Measurements from ENCODE around the gene ZFP92. TPM values are rescaled to one million over a fixed set of nuclear protein-coding genes. Genes with fewer than 3 reads are reported as not detected.
A peak's percentile ranks its signal among the peaks of the same experiment; 100 is the strongest.

The ZFP92 gene
- total RNA-seq, 1 donor from 2014 or later = 0.27 TPM

- H3K36me3 Mint-ChIP-seq (ENCODE audit: low read depth, unreplicated experiment) = no peaks in the 10 kb centered on the region
- H3K9me3 ChIP-seq (ENCODE audit: insufficient read depth, low read depth, low read length) = no peaks in the 10 kb centered on the region
- H3K4me3 ChIP-seq (ENCODE audit: insufficient read depth, low read depth, low read length) = no peak overlapping the region
- no peaks in the 10 kb centered on the region for H4K20me1 ChIP-seq (ENCODE audit: insufficient read depth, low read length)
- H3K27me3 ChIP-seq (ENCODE audit: insufficient read depth, low read length) = peaks cover 4% of the 10 kb centered on the region
- H3K27me3 Mint-ChIP-seq (ENCODE audit: low read depth, unreplicated experiment) = peaks cover 38% of the 10 kb centered on the region
- H3K36me3 ChIP-seq (ENCODE audit: insufficient read depth, low read length) = no peaks in the 10 kb centered on the region
- H3K4me3 Mint-ChIP-seq (ENCODE audit: unreplicated experiment) = no peak overlapping the region
- TF ChIP-seq EZH2 (IDR thresholded peaks at IDR 0.05; ENCODE audit: insufficient read depth, low read length) = no peak
- TF ChIP-seq, protein P1, sequence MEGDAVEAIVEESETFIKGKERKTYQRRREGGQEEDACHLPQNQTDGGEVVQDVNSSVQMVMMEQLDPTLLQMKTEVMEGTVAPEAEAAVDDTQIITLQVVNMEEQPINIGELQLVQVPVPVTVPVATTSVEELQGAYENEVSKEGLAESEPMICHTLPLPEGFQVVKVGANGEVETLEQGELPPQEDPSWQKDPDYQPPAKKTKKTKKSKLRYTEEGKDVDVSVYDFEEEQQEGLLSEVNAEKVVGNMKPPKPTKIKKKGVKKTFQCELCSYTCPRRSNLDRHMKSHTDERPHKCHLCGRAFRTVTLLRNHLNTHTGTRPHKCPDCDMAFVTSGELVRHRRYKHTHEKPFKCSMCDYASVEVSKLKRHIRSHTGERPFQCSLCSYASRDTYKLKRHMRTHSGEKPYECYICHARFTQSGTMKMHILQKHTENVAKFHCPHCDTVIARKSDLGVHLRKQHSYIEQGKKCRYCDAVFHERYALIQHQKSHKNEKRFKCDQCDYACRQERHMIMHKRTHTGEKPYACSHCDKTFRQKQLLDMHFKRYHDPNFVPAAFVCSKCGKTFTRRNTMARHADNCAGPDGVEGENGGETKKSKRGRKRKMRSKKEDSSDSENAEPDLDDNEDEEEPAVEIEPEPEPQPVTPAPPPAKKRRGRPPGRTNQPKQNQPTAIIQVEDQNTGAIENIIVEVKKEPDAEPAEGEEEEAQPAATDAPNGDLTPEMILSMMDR (IDR thresholded peaks at IDR 0.05; ENCODE audit: insufficient read depth, low read depth, low read length) = no peak
- no peak overlapping the region for H3K9ac ChIP-seq (ENCODE audit: low read length)
- H3K27ac Mint-ChIP-seq (ENCODE audit: unreplicated experiment) = no peak overlapping the region
- FAIRE-seq (no peak), DNase-seq (ENCODE audit: low read depth) (no peak)
- H3K4me1 ChIP-seq (ENCODE audit: insufficient read depth, low read length) = no peaks in the 10 kb centered on the region
- no peak overlapping the region for H3K4me2 ChIP-seq (ENCODE audit: low read length)
- H3K9me3 Mint-ChIP-seq (ENCODE audit: unreplicated experiment) = no peaks in the 10 kb centered on the region
- H3K4me1 Mint-ChIP-seq (ENCODE audit: low read depth, unreplicated experiment) = no peaks in the 10 kb centered on the region
- H2AFZ ChIP-seq (ENCODE audit: low read depth, low read length) = no peak overlapping the region
- H3K79me2 ChIP-seq (ENCODE audit: insufficient read depth, low read length) = no peaks in the 10 kb centered on the region
- no peak overlapping the region for H3K27ac ChIP-seq (ENCODE audit: low read depth, low read length)
Observed at GRCh38 chrX:153410373-153410772, 899 bp upstream of the ZFP92 start.

DNA sequence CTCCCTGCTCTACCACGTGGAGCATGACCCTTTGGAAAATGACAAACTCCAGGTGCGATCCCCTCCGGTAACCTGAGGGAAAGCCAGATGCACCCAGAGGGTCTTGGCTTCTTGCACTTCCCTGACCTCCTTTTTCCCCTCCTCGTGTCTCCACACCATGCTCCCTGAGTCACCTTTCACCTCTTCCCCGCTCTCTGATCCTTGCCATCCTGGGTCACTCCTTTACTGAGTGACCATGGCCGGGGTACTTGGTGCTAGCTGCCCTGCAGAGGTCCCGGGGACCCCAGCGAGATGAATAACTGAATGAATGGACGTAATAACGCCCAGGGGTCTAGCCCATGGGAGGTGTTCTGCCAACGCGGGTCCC, 401 bp upstream of the ZFP92 start:
- H4K20me1 ChIP-seq (ENCODE audit: insufficient read depth, low read length) = no peaks in the 10 kb centered on the region
- peak overlapping the region; percentile 77 for H3K4me2 ChIP-seq (ENCODE audit: low read length)
- H3K27ac ChIP-seq (ENCODE audit: low read depth, low read length) = no peak overlapping the region
- peaks cover 39% of the 10 kb centered on the region for H3K27me3 Mint-ChIP-seq (ENCODE audit: low read depth, unreplicated experiment)
- peak overlapping the region; percentile 56 for H2AFZ ChIP-seq (ENCODE audit: low read depth, low read length)
- H3K36me3 Mint-ChIP-seq (ENCODE audit: low read depth, unreplicated experiment) = no peaks in the 10 kb centered on the region
- no peaks in the 10 kb centered on the region for H3K9me3 ChIP-seq (ENCODE audit: insufficient read depth, low read depth, low read length)
- peak overlapping the region; percentile 12 for H3K27ac Mint-ChIP-seq (ENCODE audit: unreplicated experiment)
- H3K4me3 Mint-ChIP-seq (ENCODE audit: unreplicated experiment) = peak overlapping the region; percentile 57
- no peaks in the 10 kb centered on the region for H3K9me3 Mint-ChIP-seq (ENCODE audit: unreplicated experiment)
- H3K4me1 Mint-ChIP-seq (ENCODE audit: low read depth, unreplicated experiment) = no peaks in the 10 kb centered on the region
- H3K79me2 ChIP-seq (ENCODE audit: insufficient read depth, low read length) = no peaks in the 10 kb centered on the region
- no peak overlapping the region for H3K9ac ChIP-seq (ENCODE audit: low read length)
- no peak for DNase-seq (ENCODE audit: low read depth)
- no peak for FAIRE-seq
- H3K4me3 ChIP-seq (ENCODE audit: insufficient read depth, low read depth, low read length) = peak overlapping the region; percentile 28
- H3K4me1 ChIP-seq (ENCODE audit: insufficient read depth, low read length) = no peaks in the 10 kb centered on the region
- TF ChIP-seq, protein P1 (IDR thresholded peaks at IDR 0.05; ENCODE audit: insufficient read depth, low read depth, low read length) = no peak
- TF ChIP-seq EZH2 (IDR thresholded peaks at IDR 0.05; ENCODE audit: insufficient read depth, low read length) = no peak
- H3K27me3 ChIP-seq (ENCODE audit: insufficient read depth, low read length) = peaks cover 3% of the 10 kb centered on the region
- no peaks in the 10 kb centered on the region for H3K36me3 ChIP-seq (ENCODE audit: insufficient read depth, low read length)

DNA sequence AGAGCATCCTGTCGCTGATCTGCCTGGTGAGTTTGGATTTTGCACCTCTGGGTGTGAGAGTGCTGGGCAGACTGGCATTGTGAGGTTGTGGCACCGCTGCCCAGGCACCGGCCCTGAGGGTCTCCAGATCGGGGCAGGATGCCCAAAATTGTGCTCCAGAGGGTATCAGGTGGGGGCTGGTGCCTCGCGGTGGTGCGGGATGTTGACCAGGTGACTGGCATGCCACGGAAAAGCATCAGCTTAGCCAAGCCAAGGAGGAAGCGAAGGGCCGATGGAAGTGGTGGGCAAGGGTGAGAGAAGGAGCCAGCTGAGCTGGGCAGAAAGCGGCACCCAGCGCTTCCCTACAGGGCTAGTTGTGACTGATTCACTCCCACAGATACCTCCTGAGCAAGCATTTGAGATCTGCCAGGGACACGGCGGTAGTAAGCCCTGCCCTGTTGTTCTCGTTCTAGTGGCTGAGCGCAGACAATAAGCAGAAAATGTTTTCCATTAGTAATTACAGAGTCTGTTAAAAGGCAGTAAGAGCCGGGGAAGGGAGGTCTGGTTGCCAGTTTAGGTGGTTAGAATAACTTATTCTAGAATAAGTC, 809 bp downstream of the ZFP92 start:
- TF ChIP-seq, protein P1 (IDR thresholded peaks at IDR 0.05; ENCODE audit: insufficient read depth, low read depth, low read length) = no peak
- TF ChIP-seq EZH2 (IDR thresholded peaks at IDR 0.05; ENCODE audit: insufficient read depth, low read length) = peak; percentile 56
- Histone ChIP-seq H3K27me3 (ENCODE audit: insufficient read depth, low read length) (no peaks in the 10 kb centered on the region), H3K4me1 (ENCODE audit: insufficient read depth, low read length) (no peaks in the 10 kb centered on the region), H3K79me2 (ENCODE audit: insufficient read depth, low read length) (no peaks in the 10 kb centered on the region), H3K4me2 (ENCODE audit: low read length) (peak overlapping the region; percentile 77), H3K36me3 (ENCODE audit: insufficient read depth, low read length) (no peaks in the 10 kb centered on the region), H3K4me3 (ENCODE audit: insufficient read depth, low read depth, low read length) (no peak overlapping the region), H3K27ac (ENCODE audit: low read depth, low read length) (no peak overlapping the region), H2AFZ (ENCODE audit: low read depth, low read length) (peak overlapping the region; percentile 26), H4K20me1 (ENCODE audit: insufficient read depth, low read length) (no peaks in the 10 kb centered on the region), H3K9ac (ENCODE audit: low read length) (no peak overlapping the region), H3K9me3 (ENCODE audit: insufficient read depth, low read depth, low read length) (no peaks in the 10 kb centered on the region)
- Mint-ChIP-seq H3K27me3 (ENCODE audit: low read depth, unreplicated experiment) (peaks cover 32% of the 10 kb centered on the region), H3K27ac (ENCODE audit: unreplicated experiment) (no peak overlapping the region), H3K4me1 (ENCODE audit: low read depth, unreplicated experiment) (no peaks in the 10 kb centered on the region), H3K9me3 (ENCODE audit: unreplicated experiment) (no peaks in the 10 kb centered on the region), H3K36me3 (ENCODE audit: low read depth, unreplicated experiment) (no peaks in the 10 kb centered on the region), H3K4me3 (ENCODE audit: unreplicated experiment) (peak overlapping the region; percentile 66)
- FAIRE-seq = no peak
- no peak for DNase-seq (ENCODE audit: low read depth)

All from astrocyte (in vitro differentiated cells and primary cell).